Measurements from ENCODE around the gene SLC2A10.

Gene SLC2A10

GRCh38 chr20:46717818-46718541 is 8.5 kb downstream of the SLC2A10 start:
- Mint-ChIP-seq H3K36me3 (ENCODE audit: insufficient read depth) (no peaks in the 10 kb centered on the region), H3K4me1 (ENCODE audit: low read depth in 2 of 2) (no peaks in the 10 kb centered on the region), H3K27me3 (peaks cover 26 to 30% of the 10 kb centered on the region in 2 donors), H3K4me3 (no peak overlapping the region), H3K27ac (no peak overlapping the region), H3K9me3 (no peaks in the 10 kb centered on the region)
- DNase-seq: no peak
- no peak for ATAC-seq (replicated peaks)

GRCh38 chr20:46720019-46720418 is 10.6 kb downstream of the SLC2A10 start:
- H3K27me3 Mint-ChIP-seq: peaks cover 5 to 9% of the 10 kb centered on the region in 2 donors
- ATAC-seq (replicated peaks) (no peak), DNase-seq (no peak)
- no peak overlapping the region for H3K27ac Mint-ChIP-seq
- H3K4me3 Mint-ChIP-seq: no peak overlapping the region
- no peaks in the 10 kb centered on the region for H3K36me3 Mint-ChIP-seq (ENCODE audit: insufficient read depth)
- H3K4me1 Mint-ChIP-seq (ENCODE audit: low read depth in 2 of 2): no peaks in the 10 kb centered on the region
- H3K9me3 Mint-ChIP-seq: no peaks in the 10 kb centered on the region

GRCh38 chr20:46720776-46721425 is 11.5 kb downstream of the SLC2A10 start:
- H3K36me3 Mint-ChIP-seq (ENCODE audit: insufficient read depth): no peaks in the 10 kb centered on the region
- no peak overlapping the region for H3K4me3 Mint-ChIP-seq
- no peaks in the 10 kb centered on the region for H3K9me3 Mint-ChIP-seq
- DNase-seq (no peak), ATAC-seq (replicated peaks) (no peak)
- peaks cover 0 to under 1% of the 10 kb centered on the region in 2 donors for H3K27me3 Mint-ChIP-seq
- H3K4me1 Mint-ChIP-seq (ENCODE audit: low read depth in 2 of 2): no peaks in the 10 kb centered on the region
- H3K27ac Mint-ChIP-seq: no peak overlapping the region

GRCh38 chr20:46721476-46721875 is 12.0 kb downstream of the SLC2A10 start:
- H3K27me3 Mint-ChIP-seq: no peaks in the 10 kb centered on the region
- no peaks in the 10 kb centered on the region for H3K9me3 Mint-ChIP-seq
- H3K4me1 Mint-ChIP-seq (ENCODE audit: low read depth in 2 of 2): no peaks in the 10 kb centered on the region
- no peak overlapping the region for H3K27ac Mint-ChIP-seq
- H3K4me3 Mint-ChIP-seq: no peak overlapping the region
- no peak for DNase-seq
- no peaks in the 10 kb centered on the region for H3K36me3 Mint-ChIP-seq (ENCODE audit: insufficient read depth)
- no peak for ATAC-seq (replicated peaks)

- DNase-seq (no peak), ATAC-seq (replicated peaks) (no peak)
- H3K27me3 Mint-ChIP-seq: no peaks in the 10 kb centered on the region
- no peaks in the 10 kb centered on the region for H3K36me3 Mint-ChIP-seq (ENCODE audit: insufficient read depth)
- no peak overlapping the region for H3K27ac Mint-ChIP-seq
- no peaks in the 10 kb centered on the region for H3K4me1 Mint-ChIP-seq (ENCODE audit: low read depth in 2 of 2)
- H3K4me3 Mint-ChIP-seq: no peak overlapping the region
- H3K9me3 Mint-ChIP-seq: no peaks in the 10 kb centered on the region
Measured at GRCh38 chr20:46722450-46722849, 13.0 kb downstream of the SLC2A10 start.

- no peaks in the 10 kb centered on the region for H3K36me3 Mint-ChIP-seq (ENCODE audit: insufficient read depth)
- ATAC-seq (replicated peaks): no peak
- no peak for DNase-seq
- H3K9me3 Mint-ChIP-seq: no peaks in the 10 kb centered on the region
- H3K4me1 Mint-ChIP-seq (ENCODE audit: low read depth in 2 of 2): no peaks in the 10 kb centered on the region
- H3K4me3 Mint-ChIP-seq: no peak overlapping the region
- no peaks in the 10 kb centered on the region for H3K27me3 Mint-ChIP-seq
- no peak overlapping the region for H3K27ac Mint-ChIP-seq
Measured at GRCh38 chr20:46723039-46723438, 13.6 kb downstream of the SLC2A10 start.

- no peaks in the 10 kb centered on the region for H3K4me1 Mint-ChIP-seq (ENCODE audit: low read depth in 2 of 2)
- DNase-seq (no peak), ATAC-seq (replicated peaks) (no peak)
- no peaks in the 10 kb centered on the region for H3K27me3 Mint-ChIP-seq
- H3K9me3 Mint-ChIP-seq: no peaks in the 10 kb centered on the region
- H3K36me3 Mint-ChIP-seq (ENCODE audit: insufficient read depth): no peaks in the 10 kb centered on the region
- H3K4me3 Mint-ChIP-seq: no peak overlapping the region
- H3K27ac Mint-ChIP-seq: no peak overlapping the region
Measured at GRCh38 chr20:46724343-46724959, 15.0 kb downstream of the SLC2A10 start.

- DNase-seq (no peak), ATAC-seq (replicated peaks) (no peak)
- Mint-ChIP-seq H3K27ac (no peak overlapping the region), H3K9me3 (no peaks in the 10 kb centered on the region), H3K27me3 (peaks cover 0 to 7% of the 10 kb centered on the region in 2 donors), H3K36me3 (ENCODE audit: insufficient read depth) (no peaks in the 10 kb centered on the region), H3K4me3 (no peak overlapping the region), H3K4me1 (ENCODE audit: low read depth in 2 of 2) (no peaks in the 10 kb centered on the region)
Measured at GRCh38 chr20:46725186-46726165, 16.0 kb downstream of the SLC2A10 start.

GRCh38 chr20:46731770-46732169 is 22.3 kb downstream of the SLC2A10 start:
- no peak overlapping the region for H3K27ac Mint-ChIP-seq
- H3K4me1 Mint-ChIP-seq (ENCODE audit: low read depth in 2 of 2): no peaks in the 10 kb centered on the region
- H3K4me3 Mint-ChIP-seq: no peak overlapping the region
- ATAC-seq (replicated peaks): no peak
- no peaks in the 10 kb centered on the region for H3K9me3 Mint-ChIP-seq
- no peak for DNase-seq
- H3K36me3 Mint-ChIP-seq (ENCODE audit: insufficient read depth): no peaks in the 10 kb centered on the region
- peaks cover 27 to 46% of the 10 kb centered on the region in 2 donors for H3K27me3 Mint-ChIP-seq

GRCh38 chr20:46735436-46735835 is 26.0 kb downstream of the SLC2A10 start:
- Mint-ChIP-seq H3K4me1 (ENCODE audit: low read depth in 2 of 2) (peaks cover 0 to 3% of the 10 kb centered on the region in 2 donors), H3K9me3 (peaks cover 0 to 1% of the 10 kb centered on the region in 2 donors), H3K27me3 (peaks cover 39 to 75% of the 10 kb centered on the region in 2 donors), H3K27ac (no peak overlapping the region), H3K4me3 (no peak overlapping the region), H3K36me3 (ENCODE audit: insufficient read depth) (no peaks in the 10 kb centered on the region)
- no peak for ATAC-seq (replicated peaks)
- DNase-seq: no peak

- no peak overlapping the region for H3K4me3 Mint-ChIP-seq
- H3K9me3 Mint-ChIP-seq: peaks cover 0 to 2% of the 10 kb centered on the region in 2 donors
- no peaks in the 10 kb centered on the region for H3K36me3 Mint-ChIP-seq (ENCODE audit: insufficient read depth)
- no peak overlapping the region for H3K27ac Mint-ChIP-seq
- ATAC-seq (replicated peaks) (no peak), DNase-seq (no peak)
- peaks cover 50 to 68% of the 10 kb centered on the region in 2 donors for H3K27me3 Mint-ChIP-seq
- peaks cover 0 to 3% of the 10 kb centered on the region in 2 donors for H3K4me1 Mint-ChIP-seq (ENCODE audit: low read depth in 2 of 2)
Measured at GRCh38 chr20:46739431-46740213, 30.2 kb downstream of the SLC2A10 start.

- DNase-seq: no peak
- Mint-ChIP-seq H3K36me3 (ENCODE audit: insufficient read depth) (no peaks in the 10 kb centered on the region), H3K9me3 (peaks cover 0 to 2% of the 10 kb centered on the region in 2 donors)
Measured at GRCh38 chr20:46740214-46740609, 30.8 kb downstream of the SLC2A10 start.

More at GRCh38 chr20:46740214-46740609, 30.8 kb downstream of the SLC2A10 start:
- H3K27ac Mint-ChIP-seq: no peak overlapping the region
- H3K4me1 Mint-ChIP-seq (ENCODE audit: low read depth in 2 of 2): peaks cover 0 to 3% of the 10 kb centered on the region in 2 donors
- H3K4me3 Mint-ChIP-seq: no peak overlapping the region
- H3K27me3 Mint-ChIP-seq: peaks cover 53 to 67% of the 10 kb centered on the region in 2 donors
- ATAC-seq (replicated peaks): no peak
